ENCODE data around the gene BLCAP. TPM values are rescaled to one million over a fixed set of nuclear protein-coding genes. Genes with fewer than 3 reads are reported as not detected.

Gene BLCAP
- total and polyA plus RNA-seq, 2 of the 4 experiments (the other 2 are of a cell fraction): 17.7 to 67.3 TPM

- TF ChIP-seq NFE2L2 (IDR thresholded peaks at IDR 0.05; ENCODE audit: low read depth, low read length): no peak
Measured at GRCh38 chr20:37529214-37529967, 1.7 kb upstream of the BLCAP start (continued).

- peak overlapping the region; percentile 49; the same call in 2 of the 3 replicates for H2BK15ac ChIP-seq (ENCODE audit: low read depth, low read length)
- peak overlapping the region; percentile 87; the same call in 1 of the 2 replicates for H4K91ac ChIP-seq (ENCODE audit: insufficient read depth, low read depth, low read length)
- peak overlapping the region; percentile 69 for H3K4ac ChIP-seq (ENCODE audit: low read depth, low read length)
- peaks cover 18 to 49% of the 10 kb centered on the region in 2 experiments for H3K79me1 ChIP-seq (ENCODE audit: low read depth in 1 of 2, low read length in 2 of 2)
- H3K4me1 ChIP-seq (ENCODE audit: control insufficient read depth, insufficient read depth, low read length): peaks cover 11% of the 10 kb centered on the region
- dilution Hi-C loops (cut with HindIII; ENCODE audit: low sequenced_read_pairs, unreplicated experiment) (no loop called here), intact Hi-C loops (cut with micrococcal nuclease) (loop anchor here (5.0 kb wide), 1 partner anchor 121 kb away; no protein-coding TSS in a partner anchor), in situ Hi-C loops (cut with MboI; ENCODE audit: low sequenced_read_pairs) (loop anchor here (5.0 kb wide), 1 partner anchor 136 kb away; no protein-coding TSS in a partner anchor)
- H3K27me3 ChIP-seq (ENCODE audit: control insufficient read depth, insufficient read depth, low read length): no peaks in the 10 kb centered on the region
- no TSS peak for BruUV-seq (replicated peaks)
- POLR2A ChIA-PET (ENCODE audit: unreplicated experiment): no interaction called here
- 0 out of 2 replicates have a peak overlapping the region, but pooled peaks have one; percentile 5 for H2BK120ac ChIP-seq (ENCODE audit: low read depth, low read length)
- H4K5ac ChIP-seq (ENCODE audit: low read depth, low read length): peak overlapping the region; percentile 88
- peak overlapping the region; percentile 94 to 97 for H4K8ac ChIP-seq (ENCODE audit: low read depth in 2 of 2, low read length in 2 of 2)
- 54% methylated on average over 4 of the region's 10 CpGs; no CpG with 5 or more reads in 1 of the 2 experiments for WGBS, 2 experiments (ENCODE audit: extremely low coverage in 2 of 2, insufficient read length in 1 of 2)
- H2AK9ac ChIP-seq (replicated peaks; ENCODE audit: low read depth, low read length, poor library complexity): peak overlapping the region; percentile 99
- H2AFZ ChIP-seq (replicated peaks; ENCODE audit: low read length, poor library complexity): peak overlapping the region; percentile 96
- peaks cover 19% of the 10 kb centered on the region for H3K9me1 ChIP-seq (ENCODE audit: insufficient read depth, low read length)
- H4K20me1 ChIP-seq (ENCODE audit: insufficient read depth, low read length): peaks cover 33% of the 10 kb centered on the region
- H3K27ac ChIP-seq (ENCODE audit: insufficient read depth, low read length): peak overlapping the region; percentile 87
- peak overlapping the region; percentile 92 for H3K9ac ChIP-seq (ENCODE audit: low read depth, low read length)
- H3K4me3 ChIP-seq (ENCODE audit: insufficient read depth, low read depth, low read length): peak overlapping the region; percentile 80
- CTCF ChIA-PET: no interaction called here
- H2BK5ac ChIP-seq (ENCODE audit: low read depth, low read length, poor library complexity, severe bottlenecking): peak overlapping the region; percentile 90
- ATAC-seq (ENCODE audit: low read depth) (no peak), DNase-seq (no peak)
- H3K14ac ChIP-seq (replicated peaks; ENCODE audit: low read depth, low read length): peak overlapping the region; percentile 76
- peak overlapping the region; percentile 99 for H3K56ac ChIP-seq (ENCODE audit: extremely low read depth, insufficient read depth, low read length)
- no peak overlapping the region for H3K18ac ChIP-seq (ENCODE audit: low read depth, low read length)
- H2BK20ac ChIP-seq (ENCODE audit: low read depth, low read length): 0 out of 2 replicates have a peak overlapping the region, but pooled peaks have one; percentile 3
- H3K9me3 ChIP-seq (ENCODE audit: control insufficient read depth, insufficient read depth, low read length): no peaks in the 10 kb centered on the region
- no peak for TF ChIP-seq SMC3 (IDR thresholded peaks at IDR 0.05; ENCODE audit: low read depth, low read length)
- no peak for TF ChIP-seq NFE2L2 (IDR thresholded peaks at IDR 0.05; ENCODE audit: low read depth, low read length)
- no peak for TF ChIP-seq POLR2A (IDR thresholded peaks at IDR 0.05; ENCODE audit: low read depth, low read length)
- TF ChIP-seq CHD1 (IDR thresholded peaks at IDR 0.05; ENCODE audit: low read depth, low read length): no peak
- no peak for TF ChIP-seq MXI1 (IDR thresholded peaks at IDR 0.05; ENCODE audit: borderline replicate concordance, low read depth, low read length)
- TF ChIP-seq BHLHE40 (IDR thresholded peaks at IDR 0.05; ENCODE audit: low read depth, low read length): no peak
- no peak for TF ChIP-seq RFX5 (IDR thresholded peaks at IDR 0.05; ENCODE audit: low read depth, low read length)
- no peak for TF ChIP-seq MAFK (IDR thresholded peaks at IDR 0.05; ENCODE audit: low read depth, low read length)
- TF ChIP-seq CEBPB (IDR thresholded peaks at IDR 0.05; ENCODE audit: low read depth, low read length): no peak
- TF ChIP-seq USF2 (IDR thresholded peaks at IDR 0.05; ENCODE audit: low read depth, low read length): no peak
- no peak for TF ChIP-seq CTCF (conservative IDR thresholded peaks at IDR 0.05; ENCODE audit: low read depth, low read length)
- H2AK5ac ChIP-seq (ENCODE audit: low read depth, low read length): peak overlapping the region; percentile 86
- H3K23ac ChIP-seq (ENCODE audit: low read depth, low read length): no peak overlapping the region
- H3K36me3 ChIP-seq (ENCODE audit: control insufficient read depth, insufficient read depth, low read length): no peaks in the 10 kb centered on the region
- peak overlapping the region; percentile 83 for H3K4me2 ChIP-seq (ENCODE audit: low read depth, low read length)
Measured at GRCh38 chr20:37528446-37529213, 954 bp upstream of the BLCAP start.
